ENCODE measurements around the gene CNN3. TPM values are rescaled to one million over a fixed set of nuclear protein-coding genes. Genes with fewer than 3 reads are reported as not detected.
"Not testable (repeated sequence)": the region's sequence is repeated elsewhere in the genome, so short reads cannot be mapped to it uniquely, and the experiment has no call there.

The CNN3 gene
- total RNA-seq, 3 donors from 2014 or later, result 146 to 330 (median 195) TPM

- H3K36me3 ChIP-seq, result no peaks in the 10 kb centered on the region
- H3K4me3 ChIP-seq, result no peak overlapping the region
- TF ChIP-seq POLR2AphosphoS5 (IDR thresholded peaks at IDR 0.05) (no peak), POLR2A (IDR thresholded peaks at IDR 0.05) (no peak), CTCF (IDR thresholded peaks at IDR 0.05) (no peak)
- no peak for DNase-seq (ENCODE audit: low spot score in 2 of 2)
- H3K27ac ChIP-seq, result no peak overlapping the region
- no peaks in the 10 kb centered on the region for H3K27me3 ChIP-seq
- intact Hi-C loops (cut with DNase I; ENCODE audit: low total_unique reads), result no loop called here
- no peaks in the 10 kb centered on the region for H3K4me1 ChIP-seq
- H3K9me3 ChIP-seq, result no peaks in the 10 kb centered on the region
Measured at GRCh38 chr1:94942171-94943128, 15.5 kb upstream of the CNN3 start.

- H3K27ac ChIP-seq; H3K4me1 ChIP-seq; DNase-seq (ENCODE audit: low spot score in 2 of 2); intact Hi-C loops (cut with DNase I; ENCODE audit: low total_unique reads); H3K4me3 ChIP-seq; H3K9me3 ChIP-seq; H3K27me3 ChIP-seq; H3K36me3 ChIP-seq: not testable (repeated sequence)
Measured at GRCh38 chr1:94941480-94941879, 14.6 kb upstream of the CNN3 start.

- no peak overlapping the region for H3K4me3 ChIP-seq
- intact Hi-C loops (cut with DNase I; ENCODE audit: low total_unique reads), result no loop called here
- no peaks in the 10 kb centered on the region for H3K36me3 ChIP-seq
- no peaks in the 10 kb centered on the region for H3K9me3 ChIP-seq
- no peak for DNase-seq (ENCODE audit: low spot score in 2 of 2)
- TF ChIP-seq CTCF (IDR thresholded peaks at IDR 0.05) (no peak), POLR2AphosphoS5 (IDR thresholded peaks at IDR 0.05) (no peak), POLR2A (IDR thresholded peaks at IDR 0.05) (no peak)
- H3K27me3 ChIP-seq, result no peaks in the 10 kb centered on the region
- no peak overlapping the region for H3K27ac ChIP-seq
- H3K4me1 ChIP-seq, result no peaks in the 10 kb centered on the region
Measured at GRCh38 chr1:94940738-94941137, 13.8 kb upstream of the CNN3 start.

GRCh38 chr1:94937820-94938219 lies 10.9 kb upstream of the CNN3 start:
- intact Hi-C loops (cut with DNase I; ENCODE audit: low total_unique reads), result no loop called here
- no peaks in the 10 kb centered on the region for H3K9me3 ChIP-seq
- TF ChIP-seq CTCF (IDR thresholded peaks at IDR 0.05) (no peak), POLR2AphosphoS5 (IDR thresholded peaks at IDR 0.05) (no peak), POLR2A (IDR thresholded peaks at IDR 0.05) (no peak)
- DNase-seq (ENCODE audit: low spot score in 2 of 2), result no peak
- H3K27ac ChIP-seq, result peak overlapping the region in 1 of 2 donors; percentile 8
- H3K27me3 ChIP-seq, result no peaks in the 10 kb centered on the region
- no peaks in the 10 kb centered on the region for H3K4me1 ChIP-seq
- no peak overlapping the region for H3K4me3 ChIP-seq
- no peaks in the 10 kb centered on the region for H3K36me3 ChIP-seq

GRCh38 chr1:94936861-94937620 lies 10.1 kb upstream of the CNN3 start:
- Histone ChIP-seq H3K36me3 (no peaks in the 10 kb centered on the region), H3K4me1 (no peaks in the 10 kb centered on the region), H3K27me3 (no peaks in the 10 kb centered on the region), H3K9me3 (no peaks in the 10 kb centered on the region), H3K4me3 (no peak overlapping the region), H3K27ac (no peak overlapping the region)
- DNase-seq (ENCODE audit: low spot score in 2 of 2), result no peak
- TF ChIP-seq POLR2AphosphoS5 (IDR thresholded peaks at IDR 0.05) (no peak), CTCF (IDR thresholded peaks at IDR 0.05) (no peak), POLR2A (IDR thresholded peaks at IDR 0.05) (no peak)
- intact Hi-C loops (cut with DNase I; ENCODE audit: low total_unique reads), result no loop called here

Measured in breast epithelium (tissue), 4 donors.